Neural progenitor cell (in vitro differentiated cells): ENCODE measurements around the gene ST3GAL4. TPM values are rescaled to one million over a fixed set of nuclear protein-coding genes. Genes with fewer than 3 reads are reported as not detected.
A peak's percentile ranks its signal among the peaks of the same experiment; 100 is the strongest.

Experiments
- DNase-seq: peaks from one replicate; pipeline ENCODE4 v3.0.0-alpha.2; 2016; ENCODE audit warnings: low spot score
- H2AFZ ChIP-seq: fragments of 200-600 bp; sonication (generic); replicated peaks from 2 replicates; pipeline ENCODE4 v1.6.1; 2016; ENCODE audit warnings: antibody characterized with exemption
- H3F3A ChIP-seq: fragments of 200-600 bp; sonication (generic); 2 replicates; pipeline ENCODE4 v1.6.1; 2016; ENCODE audit warnings: antibody characterized with exemption, low read depth
- H3K27ac ChIP-seq: fragments of 200-600 bp; sonication (generic); 2 replicates; pipeline ENCODE4 v1.5.1; 2016; ENCODE audit warnings: mild to moderate bottlenecking
- H3K27me3 ChIP-seq: fragments of 200-600 bp; sonication (generic); 2 replicates; pipeline ENCODE4 v1.6.1; 2016; ENCODE audit warnings: mild to moderate bottlenecking, moderate library complexity
- H3K36me3 ChIP-seq: fragments of 200-600 bp; sonication (generic); 2 replicates; pipeline ENCODE4 v1.5.1; 2016
- H3K4me1 ChIP-seq: fragments of 200-600 bp; sonication (generic); 2 replicates; pipeline ENCODE4 v1.6.1; 2016; ENCODE audit warnings: mixed run types
- H3K4me2 ChIP-seq: fragments of 200-600 bp; sonication (generic); 2 replicates; pipeline ENCODE4 v1.6.1; 2016
- H3K4me3 ChIP-seq: fragments of 200-600 bp; sonication (generic); 2 replicates; pipeline ENCODE4 v1.5.1; 2016
- H3K79me2 ChIP-seq: fragments of 200-600 bp; sonication (generic); 2 replicates; pipeline ENCODE4 v1.6.1; 2016; ENCODE audit warnings: low read depth
- H3K9ac ChIP-seq: fragments of 200-600 bp; sonication (generic); 2 replicates; pipeline ENCODE4 v1.6.1; 2016
- H3K9me3 ChIP-seq: fragments of 200-600 bp; sonication (generic); 2 replicates; pipeline ENCODE4 v1.5.1; 2016; ENCODE audit warnings: low read depth
- H4K20me1 ChIP-seq: fragments of 200-600 bp; sonication (generic); 2 replicates; pipeline ENCODE4 v1.6.1; 2016; ENCODE audit warnings: low read depth
- H3K27ac Mint-ChIP-seq: 3 replicates; pipeline ENCODE4 v1.8.0; 2021; ENCODE audit warnings: mixed read lengths
- H3K27me3 Mint-ChIP-seq: 2 replicates; pipeline ENCODE4 v1.8.0; 2022; ENCODE audit warnings: low read depth, mild to moderate bottlenecking, inconsistent platforms, moderate library complexity, mixed read lengths; ENCODE audit not compliant: insufficient read depth
- H3K36me3 Mint-ChIP-seq: 3 replicates; pipeline ENCODE4 v1.8.0; 2021; ENCODE audit warnings: mixed read lengths
- H3K4me1 Mint-ChIP-seq: 3 replicates; pipeline ENCODE4 v1.8.0; 2021; ENCODE audit warnings: mixed read lengths
- H3K4me3 Mint-ChIP-seq: 3 replicates; pipeline ENCODE4 v1.8.0; 2021; ENCODE audit warnings: mild to moderate bottlenecking, moderate library complexity, mixed read lengths
- H3K9me3 Mint-ChIP-seq: 3 replicates; pipeline ENCODE4 v1.8.0; 2020; ENCODE audit warnings: mixed read lengths
- CTCF ChIP-seq: fragments of 200-600 bp; sonication (generic); IDR thresholded peaks from 2 replicates; pipeline ENCODE4 v1.5.1; 2017; ENCODE audit warnings: antibody characterized with exemption, mild to moderate bottlenecking
- EZH2 ChIP-seq: fragments of 200-600 bp; sonication (generic); IDR thresholded peaks from 2 replicates; pipeline ENCODE4 v1.6.1; 2017; ENCODE audit warnings: antibody characterized with exemption, mild to moderate bottlenecking, moderate library complexity
- EZH2phosphoT487 ChIP-seq: fragments of 200-600 bp; sonication (generic); IDR thresholded peaks from 2 replicates; pipeline ENCODE4 v1.6.1; 2017; ENCODE audit warnings: antibody characterized with exemption
- total RNA-seq: library from RNA; depleted of rRNA; stranded (reverse); fragments of >200 nt; gene quantifications from 2 replicates; pipeline ENCODE4 v1.2.3, GENCODE V29; 2015; ENCODE audit warnings: low replicate concordance

ST3GAL4 gene
- total RNA-seq, 1 donor from 2014 or later = 13.0 TPM

- H3K27ac Mint-ChIP-seq = peak overlapping the region; percentile 17
Observed at GRCh38 chr11:126434950-126435335, 79.5 kb downstream of the ST3GAL4 start.

GRCh38 chr11:126436209-126436755, 80.8 kb downstream of the ST3GAL4 start:
- TF ChIP-seq EZH2 (no peak), EZH2phosphoT487 (no peak), CTCF (no peak)
- Histone ChIP-seq H2AFZ (no peak overlapping the region), H3K27ac (no peak overlapping the region), H3K36me3 (no peaks in the 10 kb centered on the region), H3K79me2 (no peaks in the 10 kb centered on the region), H3F3A (peaks cover 4% of the 10 kb centered on the region), H3K9ac (no peak overlapping the region), H4K20me1 (no peaks in the 10 kb centered on the region), H3K27me3 (no peaks in the 10 kb centered on the region), H3K4me1 (peaks cover 22% of the 10 kb centered on the region), H3K4me3 (no peak overlapping the region), H3K4me2 (no peak overlapping the region), H3K9me3 (no peaks in the 10 kb centered on the region)
- Mint-ChIP-seq H3K4me3 (no peak overlapping the region), H3K9me3 (no peaks in the 10 kb centered on the region), H3K27me3 (peaks cover 6% of the 10 kb centered on the region), H3K36me3 (no peaks in the 10 kb centered on the region), H3K4me1 (peaks cover 22% of the 10 kb centered on the region), H3K27ac (no peak overlapping the region)
- DNase-seq = no peak

More at GRCh38 chr11:126434950-126435335, 79.5 kb downstream of the ST3GAL4 start:
- Histone ChIP-seq H3K27me3 (no peaks in the 10 kb centered on the region), H3K27ac (no peak overlapping the region), H3K4me3 (no peak overlapping the region), H2AFZ (no peak overlapping the region), H3K79me2 (no peaks in the 10 kb centered on the region), H3K9ac (no peak overlapping the region), H3K4me1 (peaks cover 13% of the 10 kb centered on the region), H3K36me3 (no peaks in the 10 kb centered on the region), H4K20me1 (no peaks in the 10 kb centered on the region), H3F3A (peaks cover 4% of the 10 kb centered on the region), H3K9me3 (no peaks in the 10 kb centered on the region), H3K4me2 (peak overlapping the region; percentile 12)
- H3K4me1 Mint-ChIP-seq = peaks cover 13% of the 10 kb centered on the region
- H3K27me3 Mint-ChIP-seq = peaks cover 6% of the 10 kb centered on the region
- H3K4me3 Mint-ChIP-seq = no peak overlapping the region
- no peaks in the 10 kb centered on the region for H3K36me3 Mint-ChIP-seq
- no peak for DNase-seq
- no peaks in the 10 kb centered on the region for H3K9me3 Mint-ChIP-seq
- TF ChIP-seq CTCF = no peak
- no peak for TF ChIP-seq EZH2phosphoT487
- no peak for TF ChIP-seq EZH2

GRCh38 chr11:126437731-126438130, 82.2 kb downstream of the ST3GAL4 start:
- Mint-ChIP-seq H3K4me1 (peaks cover 32% of the 10 kb centered on the region), H3K36me3 (no peaks in the 10 kb centered on the region), H3K27ac (no peak overlapping the region), H3K9me3 (no peaks in the 10 kb centered on the region), H3K27me3 (peaks cover 4% of the 10 kb centered on the region), H3K4me3 (no peak overlapping the region)
- peaks cover 8% of the 10 kb centered on the region for H3F3A ChIP-seq
- no peaks in the 10 kb centered on the region for H3K27me3 ChIP-seq
- no peak overlapping the region for H2AFZ ChIP-seq
- DNase-seq = no peak
- H3K4me2 ChIP-seq = no peak overlapping the region
- H4K20me1 ChIP-seq = no peaks in the 10 kb centered on the region
- H3K9ac ChIP-seq = no peak overlapping the region
- H3K36me3 ChIP-seq = no peaks in the 10 kb centered on the region
- no peak for TF ChIP-seq CTCF
- TF ChIP-seq EZH2phosphoT487 = no peak
- no peak for TF ChIP-seq EZH2
- H3K9me3 ChIP-seq = no peaks in the 10 kb centered on the region
- H3K79me2 ChIP-seq = no peaks in the 10 kb centered on the region
- H3K27ac ChIP-seq = no peak overlapping the region
- H3K4me1 ChIP-seq = peaks cover 33% of the 10 kb centered on the region
- no peak overlapping the region for H3K4me3 ChIP-seq
